Adrenal gland (tissue), 12 donors: ENCODE results near the gene LRP1B. TPM values are rescaled to one million over a fixed set of nuclear protein-coding genes. Genes with fewer than 3 reads are reported as not detected.

ENCODE experiments used
- DNase-seq, 7 donors: peaks; one replicate each; pipeline ENCODE4 v3.0.0-alpha.2; 2019 to 2020
- H3K27ac ChIP-seq, 5 donors: fragments of 200-600 bp; sonication (generic) in 4 of 5; 1 replicate in 3 of 5; 2 replicates in 2 of 5; pipeline versions ENCODE4 v1.5.1 to v1.8.0; 2016 to 2020; ENCODE audit warnings: mild to moderate bottlenecking in 1 of 5
- H3K27me3 ChIP-seq: fragments of 200-600 bp; 2 replicates; pipeline ENCODE4 v1.8.0; 2021
- H3K36me3 ChIP-seq, 2 donors: fragments of 200-600 bp; replicated peaks in 1 of 2; 1 replicate in 1 of 2; 2 replicates in 1 of 2; pipeline versions ENCODE4 v1.5.1 to v1.8.0; 2018 to 2022
- H3K4me1 ChIP-seq, 2 donors: fragments of 200-600 bp; replicated peaks in 1 of 2; 1 replicate in 1 of 2; 2 replicates in 1 of 2; pipeline versions ENCODE4 v1.5.1 to v1.8.0; 2018 to 2021
- H3K4me3 ChIP-seq, 4 donors: fragments of 200-600 bp; sonication (generic) in 3 of 4; one replicate each; pipeline ENCODE4 v1.5.1; 2016 to 2018
- H3K9me3 ChIP-seq, 3 donors: fragments of 200-600 bp; sonication (generic) in 1 of 3; replicated peaks in 1 of 3; 1 replicate in 2 of 3; 2 replicates in 1 of 3; pipeline versions ENCODE4 v1.5.1 to v1.8.0; 2016 to 2021
- POLR2A ChIP-seq, 2 donors: fragments of 450-650 bp; IDR thresholded peaks; one replicate each; pipeline ENCODE4 v1.6.1; 2017; ENCODE audit warnings: antibody characterized with exemption in 2 of 2, mild to moderate bottlenecking in 2 of 2, moderate library complexity in 1 of 2
- WGBS, 4 donors: extraction: QIAGEN DNeasy Blood & Tissue Kit in 2 of 4; methylation state at CpG; one replicate each; pipeline versions ENCODE4 v1.1.5 to v1.1.7; 2013 to 2017; 5-methylcytosine and 5-hydroxymethylcytosine counted together
- intact Hi-C, 2 donors: fragments of 100-400 bp; cut with DNase I; formaldehyde crosslinking; loops; one replicate each; pipeline versions ENCODE4 v1.14.1 to v1.15.0; 2022 to 2023
- polyA plus RNA-seq, 3 donors: library from polyadenylated mRNA; stranded (reverse); fragments of 200-250 nt in 2 of 3; fragments of 350-450 nt in 1 of 3; fragmentation: Illumina TruSeq in 1 of 3; extraction: RNeasy Lipid Tissue Mini Kit (QIAGEN cat#74804) in 1 of 3; gene quantifications; one replicate each; pipeline ENCODE4 v1.2.3, GENCODE V29; 2013 to 2014
- total RNA-seq, 9 donors: library from RNA; depleted of rRNA in 4 of 9; stranded (reverse); fragments of >200 nt in 4 of 9; fragments of 120-200 nt in 1 of 9; fragmentation: NEBNext Ultra II Directional in 1 of 9; extraction: Animal tissue kit (Norgen Biotek cat#: 25700) in 1 of 9; gene quantifications; one replicate each; pipeline versions ENCODE4 v1.1.0 to v1.2.4, GENCODE V29; 2013 to 2023
- TF ChIP-seq, protein P1 (sequence below), 6 experiments: fragments of 450-650 bp in 4 of 6; fragments of 200-600 bp in 2 of 6; sonication (generic) in 1 of 6; IDR thresholded peaks; 1 replicate in 5 of 6; 2 replicates in 1 of 6; pipeline versions ENCODE4 v1.5.1 to v1.8.0; 2016 to 2021; ENCODE audit warnings: antibody characterized with exemption in 6 of 6, mild to moderate bottlenecking in 2 of 6, moderate library complexity in 1 of 6
- donor health status: healthy with polysubstance abuse.
- donor health status: Bipolar disorder and iron deficiency.
- donor health status: DM: yes; HTN: yes; CAD: no.
- donor health status: DM: no; HTN: no; CAD: no.
- donor health status: DM: no; HTN: no; CAD: no.
- donor health status: DM: yes; HTN: yes; CAD: no.

Gene LRP1B
- total and polyA plus RNA-seq, 12 donors = 0.84 to 5.4 (median 2.1) TPM

DNA sequence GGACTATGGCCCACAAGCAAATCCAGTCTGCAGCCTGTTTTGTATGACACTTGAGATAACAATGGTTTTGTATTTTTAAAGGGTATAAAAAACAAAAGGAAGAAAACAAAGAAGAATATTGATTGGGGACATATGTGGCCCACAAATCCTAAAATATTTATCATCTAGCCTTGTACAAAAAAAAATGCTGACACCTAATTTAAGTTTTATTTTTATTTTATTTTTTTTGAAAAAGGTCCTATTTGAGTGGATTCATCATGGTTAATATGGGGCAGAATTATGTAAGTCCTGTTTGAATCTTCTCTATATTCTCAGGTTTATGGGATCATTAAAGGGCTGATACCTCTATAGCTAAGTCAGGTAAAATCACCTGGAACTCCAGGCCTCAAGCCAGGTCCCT is 525.7 kb downstream of the LRP1B start:
- H3K4me1 ChIP-seq = no peaks in the 10 kb centered on the region
- H3K36me3 ChIP-seq = no peaks in the 10 kb centered on the region
- H3K9me3 ChIP-seq = no peaks in the 10 kb centered on the region
- intact Hi-C loops = no loop called here
- no peak overlapping the region for H3K27ac ChIP-seq
- no peaks in the 10 kb centered on the region for H3K27me3 ChIP-seq
- no peak for DNase-seq
- TF ChIP-seq, protein P1, sequence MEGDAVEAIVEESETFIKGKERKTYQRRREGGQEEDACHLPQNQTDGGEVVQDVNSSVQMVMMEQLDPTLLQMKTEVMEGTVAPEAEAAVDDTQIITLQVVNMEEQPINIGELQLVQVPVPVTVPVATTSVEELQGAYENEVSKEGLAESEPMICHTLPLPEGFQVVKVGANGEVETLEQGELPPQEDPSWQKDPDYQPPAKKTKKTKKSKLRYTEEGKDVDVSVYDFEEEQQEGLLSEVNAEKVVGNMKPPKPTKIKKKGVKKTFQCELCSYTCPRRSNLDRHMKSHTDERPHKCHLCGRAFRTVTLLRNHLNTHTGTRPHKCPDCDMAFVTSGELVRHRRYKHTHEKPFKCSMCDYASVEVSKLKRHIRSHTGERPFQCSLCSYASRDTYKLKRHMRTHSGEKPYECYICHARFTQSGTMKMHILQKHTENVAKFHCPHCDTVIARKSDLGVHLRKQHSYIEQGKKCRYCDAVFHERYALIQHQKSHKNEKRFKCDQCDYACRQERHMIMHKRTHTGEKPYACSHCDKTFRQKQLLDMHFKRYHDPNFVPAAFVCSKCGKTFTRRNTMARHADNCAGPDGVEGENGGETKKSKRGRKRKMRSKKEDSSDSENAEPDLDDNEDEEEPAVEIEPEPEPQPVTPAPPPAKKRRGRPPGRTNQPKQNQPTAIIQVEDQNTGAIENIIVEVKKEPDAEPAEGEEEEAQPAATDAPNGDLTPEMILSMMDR (IDR thresholded peaks at IDR 0.05) = no peak
- TF ChIP-seq POLR2A (IDR thresholded peaks at IDR 0.05) = no peak
- no peak overlapping the region for H3K4me3 ChIP-seq

DNA sequence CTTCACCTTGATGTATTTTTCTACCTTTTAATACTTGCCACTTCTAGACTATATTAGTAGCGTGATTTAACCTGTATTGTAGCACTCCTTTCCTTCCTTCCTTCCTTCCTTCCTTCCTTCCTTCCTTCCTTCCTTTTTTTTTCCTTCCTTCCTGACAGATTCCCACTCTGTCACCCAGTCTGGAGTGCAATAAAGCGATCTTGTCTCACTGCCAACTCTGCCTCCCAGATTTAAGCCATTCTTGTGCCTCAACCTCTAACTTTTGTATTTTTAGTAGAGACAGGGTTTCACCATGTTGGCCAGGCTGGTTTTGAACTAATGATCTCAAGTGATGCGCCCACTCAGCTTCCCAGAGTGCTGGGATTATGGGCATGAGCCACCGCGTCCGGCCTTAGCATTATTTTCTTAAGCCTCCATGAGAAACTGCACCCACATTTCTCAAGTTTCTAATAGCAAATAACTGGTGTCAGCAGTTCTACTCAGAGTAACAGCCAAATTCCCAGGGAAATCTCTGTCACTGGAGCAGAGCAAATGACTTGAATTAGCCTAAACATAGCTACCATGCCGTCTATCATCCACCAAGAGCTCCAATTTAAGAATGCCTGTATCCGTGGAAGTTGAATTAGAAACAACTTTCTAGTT is 529.2 kb downstream of the LRP1B start:
- intact Hi-C loops = no loop called here
- Histone ChIP-seq H3K27me3 (no peaks in the 10 kb centered on the region), H3K27ac (no peak overlapping the region), H3K4me3 (no peak overlapping the region), H3K36me3 (no peaks in the 10 kb centered on the region), H3K9me3 (no peaks in the 10 kb centered on the region), H3K4me1 (no peaks in the 10 kb centered on the region)
- DNase-seq = no peak
- TF ChIP-seq POLR2A (IDR thresholded peaks at IDR 0.05) = no peak
- TF ChIP-seq, protein P1 (IDR thresholded peaks at IDR 0.05) = no peak
- 69 to 86% (median 75%) methylated on average over 8 of the region's 8 CpGs for WGBS, 4 donors

DNA sequence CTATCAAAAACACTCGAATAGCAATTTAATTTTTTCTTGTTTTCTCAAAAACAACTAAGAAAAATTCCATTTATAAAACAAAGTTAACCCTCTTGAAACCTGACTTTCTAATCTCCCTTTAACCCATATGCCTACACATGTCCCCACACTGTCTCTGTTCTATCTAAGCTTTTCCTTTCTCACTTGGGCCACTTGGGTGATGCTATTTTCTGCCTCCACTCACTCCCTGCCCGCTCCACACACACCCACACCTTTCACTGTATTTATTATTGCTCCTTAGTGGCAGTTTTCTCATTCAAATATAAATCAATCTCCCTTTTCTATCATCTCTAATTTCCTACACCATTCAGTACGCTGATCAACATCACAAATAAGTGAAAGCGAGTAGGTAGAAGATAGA is 531.1 kb downstream of the LRP1B start:
- no peak overlapping the region for H3K27ac ChIP-seq
- H3K4me3 ChIP-seq = no peak overlapping the region
- intact Hi-C loops = no loop called here
- no peaks in the 10 kb centered on the region for H3K4me1 ChIP-seq
- no peaks in the 10 kb centered on the region for H3K9me3 ChIP-seq
- H3K36me3 ChIP-seq = no peaks in the 10 kb centered on the region
- DNase-seq = no peak
- H3K27me3 ChIP-seq = no peaks in the 10 kb centered on the region
- TF ChIP-seq, protein P1 (IDR thresholded peaks at IDR 0.05) = no peak
- TF ChIP-seq POLR2A (IDR thresholded peaks at IDR 0.05) = no peak
- WGBS, 4 donors = 84 to 92% (median 86%) methylated on average over 4 of the region's 4 CpGs

DNA sequence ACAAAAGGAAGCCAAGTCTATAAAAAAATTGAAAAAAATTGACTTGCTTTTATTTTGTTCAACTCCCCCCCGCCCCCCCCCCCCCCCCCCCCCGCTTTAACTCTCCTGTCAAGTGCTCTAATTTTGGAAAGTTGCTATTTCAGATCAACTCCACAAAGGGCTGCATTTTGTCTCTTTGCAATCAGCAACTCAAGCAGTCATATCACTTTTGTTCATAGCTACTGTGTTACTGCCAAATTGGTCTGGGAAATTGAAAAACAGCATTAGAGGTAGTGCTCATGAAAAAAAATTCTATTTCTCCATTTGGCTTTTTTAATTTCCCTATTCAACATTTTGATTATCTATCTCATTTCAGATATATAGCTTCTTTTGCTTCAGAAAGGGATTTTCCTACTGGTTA is 531.8 kb downstream of the LRP1B start:
- Histone ChIP-seq H3K27me3 (no peaks in the 10 kb centered on the region), H3K9me3 (no peaks in the 10 kb centered on the region), H3K27ac (no peak overlapping the region), H3K4me3 (no peak overlapping the region), H3K4me1 (no peaks in the 10 kb centered on the region), H3K36me3 (no peaks in the 10 kb centered on the region)
- 41 to 71% (median 65%) methylated on average over 1 to 2 of the region's 2 CpGs for WGBS, 4 donors
- DNase-seq = no peak
- TF ChIP-seq POLR2A (IDR thresholded peaks at IDR 0.05) = no peak
- TF ChIP-seq, protein P1 (IDR thresholded peaks at IDR 0.05) = no peak
- intact Hi-C loops = no loop called here
